Hypothalamus (tissue), 51 donors: ENCODE measurements around the gene FBXO7.

Source experiments
- DNase-seq, 51 donors: peaks; one replicate each; lab custom pipeline; 2025; lab: John Stamatoyannopoulos, UW

The FBXO7 gene

GRCh38 chr22:32487461-32487860 lies 12.8 kb downstream of the FBXO7 start:
- DNase-seq: no peak

GRCh38 chr22:32489377-32489776 lies 14.8 kb downstream of the FBXO7 start:
- no peak for DNase-seq

GRCh38 chr22:32490279-32490678 lies 15.7 kb downstream of the FBXO7 start:
- DNase-seq: no peak

DNA sequence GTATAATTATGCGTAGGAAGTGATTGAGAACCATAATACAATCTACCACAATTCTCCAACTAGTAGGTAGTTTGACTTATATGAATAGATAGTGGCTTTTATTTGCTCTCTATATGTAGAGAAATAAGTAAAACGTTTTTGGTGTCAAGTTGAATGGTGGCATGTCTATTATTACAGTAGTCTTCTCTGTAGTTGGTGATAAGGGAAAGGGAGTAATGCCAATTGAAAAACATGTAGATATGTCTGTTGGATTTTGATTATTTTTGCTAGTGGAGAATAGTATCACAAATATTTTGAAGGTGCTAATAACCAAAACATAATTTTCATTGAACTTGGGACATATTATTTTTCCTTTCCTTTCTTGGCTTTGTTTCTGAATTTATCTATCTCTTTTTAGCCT lies 17.5 kb downstream of the FBXO7 start:
- DNase-seq: no peak

- DNase-seq: no peak
These were observed 18.9 kb downstream of the FBXO7 start for GRCh38 chr22:32493551-32493950.

GRCh38 chr22:32494971-32495370 lies 20.4 kb downstream of the FBXO7 start:
- no peak for DNase-seq

- no peak for DNase-seq
These were observed 25.1 kb downstream of the FBXO7 start for GRCh38 chr22:32499666-32500065.

DNA sequence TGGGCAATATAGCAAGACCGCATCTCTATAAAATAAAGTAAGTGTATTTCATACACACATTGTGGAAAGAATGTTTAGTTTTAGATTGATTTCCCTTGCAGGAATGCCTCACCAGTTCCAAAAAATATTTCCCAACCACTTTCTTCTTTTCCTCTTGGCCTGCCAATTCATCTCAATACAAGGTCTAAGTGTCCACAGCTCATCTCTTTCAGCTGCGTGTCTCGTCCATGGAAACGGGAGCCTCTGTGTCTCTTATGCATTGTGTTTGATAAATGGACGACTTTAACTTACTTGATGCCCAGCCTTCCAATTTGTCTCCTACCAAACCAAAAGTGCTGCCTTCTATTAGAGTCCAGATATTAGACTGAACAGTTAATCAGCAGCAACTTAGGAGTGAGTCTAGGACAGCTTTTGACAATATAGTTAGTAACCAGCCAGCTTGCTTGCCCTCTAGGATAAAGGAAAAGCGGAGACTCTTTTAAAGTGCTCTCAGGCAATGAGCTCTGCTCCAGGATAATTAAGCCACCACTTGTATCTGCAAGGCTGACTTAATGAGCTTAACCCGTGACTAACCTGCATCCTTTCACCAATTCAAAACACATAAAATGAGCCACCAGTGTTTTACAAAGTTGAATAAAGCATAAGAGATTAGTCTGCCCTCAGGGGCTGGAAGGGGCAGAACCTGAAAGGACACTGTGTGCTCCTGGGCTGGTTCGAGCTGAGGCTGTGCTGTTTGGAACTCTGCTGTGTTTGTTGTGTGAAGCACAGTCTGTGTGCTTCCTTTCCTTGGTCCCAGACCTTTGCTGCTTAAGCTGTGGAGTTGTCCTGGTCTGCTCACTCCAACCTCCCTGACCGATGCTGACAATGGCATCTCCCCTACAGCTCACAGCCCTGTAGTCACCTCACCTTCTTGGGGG lies 27.5 kb downstream of the FBXO7 start:
- DNase-seq: peak in 1 of 51 donors; percentile 14

GRCh38 chr22:32509045-32509444 lies 34.4 kb downstream of the FBXO7 start:
- peak in 10 of 51 donors; percentile 13 to 69 (median 34) for DNase-seq

- no peak for DNase-seq
These were observed 36.7 kb downstream of the FBXO7 start for GRCh38 chr22:32511274-32511673.

DNA sequence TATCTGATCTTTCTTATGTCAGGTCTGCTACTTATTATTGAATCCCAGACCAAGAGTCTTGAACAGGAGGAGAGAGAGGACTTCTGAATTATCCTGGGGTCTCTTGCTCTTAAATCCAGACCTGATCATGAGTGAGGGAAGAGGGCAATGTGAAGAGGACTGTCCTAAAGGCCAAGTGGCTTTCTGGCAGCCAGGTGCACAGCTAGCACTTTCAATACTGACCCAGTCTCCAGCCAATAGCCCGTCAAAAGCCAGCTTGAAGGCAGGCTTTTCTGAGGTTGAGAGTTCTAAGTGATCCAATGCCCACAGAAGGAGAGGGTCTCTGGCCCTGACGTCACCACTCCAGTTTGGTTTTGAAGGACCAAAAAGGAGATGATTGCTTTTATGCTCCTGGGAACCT lies 37.2 kb downstream of the FBXO7 start:
- DNase-seq: no peak

DNA sequence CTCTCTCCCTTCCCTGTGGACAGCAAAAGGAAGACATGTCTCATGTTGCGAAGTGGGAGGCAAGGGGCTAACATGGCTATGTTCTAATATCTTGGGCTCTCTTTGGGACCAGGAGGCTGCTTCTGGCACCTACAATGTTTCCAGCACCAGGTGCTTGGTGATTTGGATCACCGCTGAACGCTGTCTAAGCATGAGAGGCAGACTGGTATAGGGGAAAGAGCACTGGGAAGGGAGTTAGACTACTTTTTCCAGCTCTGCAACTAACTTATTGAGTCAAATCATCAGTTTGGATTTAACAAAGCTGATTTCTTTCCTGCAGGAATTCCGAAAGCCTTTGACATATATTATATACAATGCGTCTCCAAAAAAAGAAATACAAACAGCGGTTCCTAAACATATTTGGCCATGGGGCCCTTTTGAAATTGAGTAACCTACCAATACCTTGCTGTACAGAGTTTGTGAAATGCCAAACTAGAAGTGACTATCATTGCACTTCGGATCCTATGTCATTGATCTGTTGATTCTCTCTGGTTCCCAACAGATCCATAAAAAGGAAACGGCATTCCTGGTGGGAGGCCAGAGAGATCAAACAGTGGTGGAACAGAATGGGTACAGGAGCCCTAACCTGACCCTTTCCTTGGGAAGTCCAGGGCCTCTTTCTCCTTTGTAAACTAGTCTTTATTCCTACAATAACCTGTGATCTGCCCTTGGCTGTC lies 37.8 kb downstream of the FBXO7 start:
- DNase-seq: no peak

GRCh38 chr22:32515084-32515483 lies 40.5 kb downstream of the FBXO7 start:
- DNase-seq: no peak

- DNase-seq: no peak
These were observed 42.9 kb downstream of the FBXO7 start for GRCh38 chr22:32517488-32517887.

DNA sequence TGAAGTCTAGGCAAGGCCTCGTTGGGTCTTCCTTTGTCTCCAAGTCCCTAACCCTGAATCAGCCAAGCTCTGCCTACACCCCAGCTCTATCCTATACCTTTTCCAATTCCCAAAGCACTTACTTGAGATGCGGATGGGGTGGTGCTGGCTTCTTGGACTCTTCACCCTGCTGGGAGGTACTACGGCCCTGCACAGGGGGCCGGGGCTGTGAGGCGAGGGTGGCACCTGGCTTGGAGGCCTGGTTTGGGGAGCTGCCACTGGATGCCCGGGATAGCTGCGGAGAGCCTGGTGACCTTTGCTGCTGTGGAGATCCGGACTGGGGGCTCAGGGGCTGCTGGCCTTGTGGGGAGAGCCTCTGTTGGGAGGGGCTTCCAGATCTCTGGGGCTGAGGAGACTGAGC lies 43.3 kb downstream of the FBXO7 start:
- DNase-seq: no peak

GRCh38 chr22:32518381-32518780 lies 43.8 kb downstream of the FBXO7 start:
- DNase-seq: no peak

DNA sequence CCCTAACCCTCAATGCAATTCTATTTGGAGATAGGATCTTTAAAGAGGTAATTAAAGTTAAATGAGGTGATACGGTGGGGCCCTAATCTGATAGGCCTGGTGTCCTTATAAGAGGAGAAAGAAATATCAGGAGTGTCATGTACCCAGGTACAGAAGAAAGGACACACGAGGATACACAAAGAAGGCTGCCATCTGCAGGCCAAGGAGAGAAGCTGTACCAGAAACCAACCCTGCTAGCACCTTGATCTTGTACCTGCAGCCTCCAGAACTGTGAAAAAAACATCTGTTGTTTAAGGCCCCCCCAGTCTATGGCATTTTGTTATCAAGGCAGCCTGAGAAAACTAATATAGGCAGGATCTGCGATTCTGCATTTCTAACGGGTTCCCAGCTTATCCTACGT lies 44.2 kb downstream of the FBXO7 start:
- DNase-seq: no peak

DNA sequence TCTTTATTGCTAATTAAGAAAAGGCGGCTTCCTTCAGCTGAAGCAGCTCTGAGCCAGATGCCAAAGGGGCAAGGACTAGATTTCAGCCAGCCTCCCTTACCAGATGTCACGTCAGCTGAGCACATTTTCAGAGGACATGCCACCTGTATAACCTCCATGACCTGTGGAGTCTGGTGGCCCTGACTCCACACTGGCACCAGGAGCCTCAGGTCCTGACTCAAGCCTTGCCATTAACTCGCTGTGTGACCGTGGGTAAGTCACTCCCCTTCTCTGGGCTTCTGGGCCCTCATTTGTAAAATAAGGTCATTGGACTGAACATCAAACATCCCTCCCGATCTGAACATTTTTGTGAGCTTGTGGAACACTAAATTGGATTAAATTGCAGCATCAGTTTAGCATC lies 46.0 kb downstream of the FBXO7 start:
- no peak for DNase-seq

GRCh38 chr22:32522237-32522636 lies 47.6 kb downstream of the FBXO7 start:
- DNase-seq: no peak

DNA sequence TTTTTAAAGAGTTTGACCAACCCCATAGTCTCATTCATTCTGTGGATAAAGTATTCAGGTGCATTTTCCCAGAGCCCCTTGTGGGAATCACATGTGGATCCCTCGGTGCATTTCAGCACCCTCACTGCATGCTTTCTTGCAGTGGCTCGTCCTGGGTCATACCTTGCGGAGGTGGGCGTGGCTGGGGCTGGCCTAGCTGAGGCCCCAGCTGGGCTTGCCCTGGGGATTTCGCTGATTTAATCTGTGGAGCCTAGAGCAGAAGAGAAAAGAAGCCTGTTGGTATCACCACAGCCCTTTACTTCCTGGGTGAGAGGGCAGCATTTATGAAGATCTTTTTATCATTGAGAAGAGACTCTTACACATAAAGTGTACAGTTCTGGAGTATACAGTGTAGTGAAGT lies 53.1 kb downstream of the FBXO7 start:
- no peak for DNase-seq

DNA sequence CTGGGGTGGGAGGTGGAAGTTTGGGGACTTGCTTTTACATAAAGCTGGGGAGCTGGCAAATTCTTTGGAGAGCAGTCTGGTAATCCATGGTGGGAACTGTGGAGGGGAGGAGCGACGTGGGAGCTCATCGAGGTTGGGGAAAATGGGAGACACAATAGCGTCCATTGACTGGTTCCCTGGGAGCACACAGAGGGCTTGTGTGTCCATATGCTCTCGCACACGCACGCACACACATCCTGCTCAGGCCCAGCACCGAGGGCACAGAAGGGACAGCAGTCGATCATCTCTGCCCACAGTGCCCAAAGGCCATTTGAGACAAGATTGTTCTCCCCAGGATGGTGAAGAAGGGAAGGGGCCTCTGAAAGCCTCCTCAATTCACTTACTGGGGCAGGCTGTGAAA lies 53.7 kb downstream of the FBXO7 start:
- peak in 29 of 51 donors; percentile 14 to 73 (median 39) for DNase-seq
